ENCODE results near the gene NR1D2.
A peak's percentile ranks its signal among the peaks of the same experiment; 100 is the strongest.

Gene NR1D2

GRCh38 chr3:23932571-23932970 lies 12.5 kb upstream of the NR1D2 start:
- DNase-seq: no peak

- DNase-seq: no peak
These were observed 10.8 kb upstream of the NR1D2 start for GRCh38 chr3:23934253-23934652.

- no peak for DNase-seq
These were observed 7.8 kb upstream of the NR1D2 start for GRCh38 chr3:23937296-23937695.

GRCh38 chr3:23938688-23939087 lies 6.4 kb upstream of the NR1D2 start:
- DNase-seq: no peak

- no peak for DNase-seq
These were observed 4.3 kb upstream of the NR1D2 start for GRCh38 chr3:23940775-23941174.

GRCh38 chr3:23941440-23941839 lies 3.6 kb upstream of the NR1D2 start:
- DNase-seq: no peak

GRCh38 chr3:23942546-23942945 lies 2.5 kb upstream of the NR1D2 start:
- DNase-seq: no peak

- no peak for DNase-seq
These were observed 891 bp upstream of the NR1D2 start for GRCh38 chr3:23944007-23944783.

GRCh38 chr3:23945663-23945912 lies 502 bp downstream of the NR1D2 start:
- no peak for DNase-seq

- DNase-seq: peak; percentile 84
These were observed 1.0 kb downstream of the NR1D2 start for GRCh38 chr3:23945913-23946687.

- no peak for DNase-seq
These were observed 3.7 kb downstream of the NR1D2 start for GRCh38 chr3:23948761-23949160.

GRCh38 chr3:23949784-23950183 lies 4.7 kb downstream of the NR1D2 start:
- no peak for DNase-seq

- DNase-seq: no peak
These were observed 5.2 kb downstream of the NR1D2 start for GRCh38 chr3:23950293-23950692.

GRCh38 chr3:23952646-23953045 lies 7.6 kb downstream of the NR1D2 start:
- DNase-seq: no peak

- DNase-seq: no peak
These were observed 8.4 kb downstream of the NR1D2 start for GRCh38 chr3:23953523-23953922.

GRCh38 chr3:23954144-23954543 lies 9.1 kb downstream of the NR1D2 start:
- no peak for DNase-seq

GRCh38 chr3:23956701-23957100 lies 11.6 kb downstream of the NR1D2 start:
- DNase-seq: no peak

GRCh38 chr3:23959135-23959900 lies 14.2 kb downstream of the NR1D2 start:
- peak; percentile 63 for DNase-seq

GRCh38 chr3:23960649-23961048 lies 15.6 kb downstream of the NR1D2 start:
- no peak for DNase-seq

- DNase-seq: no peak
These were observed 16.0 kb downstream of the NR1D2 start for GRCh38 chr3:23961066-23961465.

GRCh38 chr3:23961913-23962312 lies 16.8 kb downstream of the NR1D2 start:
- DNase-seq: no peak

GRCh38 chr3:23964537-23965235 lies 19.6 kb downstream of the NR1D2 start:
- DNase-seq: no peak

GRCh38 chr3:23966328-23966727 lies 21.2 kb downstream of the NR1D2 start:
- DNase-seq: no peak
